ENCODE measurements around the gene KCNAB1.
A peak's percentile ranks its signal among the peaks of the same experiment; 100 is the strongest.
"Not testable (repeated sequence)": the region's sequence is repeated elsewhere in the genome, so short reads cannot be mapped to it uniquely, and the experiment has no call there.

Gene KCNAB1

GRCh38 chr3:156120528-156121251 lies at the start of gene KCNAB1:
TSS of gene KCNAB1 (plus strand) at chr3:156120578.
- no peak for DNase-seq

- no peak for DNase-seq
Measured at GRCh38 chr3:156071031-156071430, 49.3 kb upstream of the KCNAB1 start.

GRCh38 chr3:156072950-156073657 lies 47.3 kb upstream of the KCNAB1 start:
- DNase-seq = not testable (repeated sequence)

- no peak for DNase-seq
Measured at GRCh38 chr3:156090126-156090525, 30.3 kb upstream of the KCNAB1 start.

- DNase-seq = no peak
Measured at GRCh38 chr3:156093964-156094363, 26.4 kb upstream of the KCNAB1 start.

- DNase-seq = no peak
Measured at GRCh38 chr3:156094391-156094790, 26.0 kb upstream of the KCNAB1 start.

GRCh38 chr3:156095652-156096051 lies 24.7 kb upstream of the KCNAB1 start:
- DNase-seq = not testable (repeated sequence)

GRCh38 chr3:156098437-156099035 lies 21.8 kb upstream of the KCNAB1 start:
- no peak for DNase-seq

GRCh38 chr3:156099348-156099747 lies 21.0 kb upstream of the KCNAB1 start:
- DNase-seq = not testable (repeated sequence)

GRCh38 chr3:156099984-156100383 lies 20.4 kb upstream of the KCNAB1 start:
- not testable (repeated sequence) for DNase-seq

GRCh38 chr3:156102267-156102931 lies 18.0 kb upstream of the KCNAB1 start:
- no peak for DNase-seq

GRCh38 chr3:156106721-156107373 lies 13.5 kb upstream of the KCNAB1 start:
- DNase-seq = peak in 1 of 2 experiments; percentile 9

- no peak for DNase-seq
Measured at GRCh38 chr3:156107504-156107903, 12.9 kb upstream of the KCNAB1 start.

GRCh38 chr3:156108616-156109015 lies 11.8 kb upstream of the KCNAB1 start:
- no peak for DNase-seq

- no peak for DNase-seq
Measured at GRCh38 chr3:156109989-156110388, 10.4 kb upstream of the KCNAB1 start.

GRCh38 chr3:156126467-156126866 lies 6.1 kb downstream of the KCNAB1 start:
- no peak for DNase-seq

GRCh38 chr3:156131241-156131640 lies 10.9 kb downstream of the KCNAB1 start:
- no peak for DNase-seq

- no peak for DNase-seq
Measured at GRCh38 chr3:156131799-156132198, 11.4 kb downstream of the KCNAB1 start.

- DNase-seq = no peak
Measured at GRCh38 chr3:156132313-156132712, 11.9 kb downstream of the KCNAB1 start.

GRCh38 chr3:156133076-156133475 lies 12.7 kb downstream of the KCNAB1 start:
- DNase-seq = no peak

GRCh38 chr3:156135921-156136638 lies 15.7 kb downstream of the KCNAB1 start:
- peak; percentile 3 to 21 for DNase-seq

- peak; percentile 54 to 60 for DNase-seq
Measured at GRCh38 chr3:156137397-156137796, 17.0 kb downstream of the KCNAB1 start.

Measured in Kasumi-1 (cell line).